Stimulated activated CD8-positive, alpha-beta memory T cell treated with anti-CD3 and anti-CD28 coated beads, Interleukin-12 subunit alpha, Interleukin-12 subunit beta, amount 100 ng/mL, for 24 hours (primary cell): ENCODE results near the gene OSBP2.
"Not testable (repeated sequence)": the region's sequence is repeated elsewhere in the genome, so short reads cannot be mapped to it uniquely, and the experiment has no call there.

Source experiments
- DNase-seq: peaks from one replicate; pipeline ENCODE4 v3.0.0-alpha.2; 2020; ENCODE audit errors: extremely low read depth

The OSBP2 gene

DNA sequence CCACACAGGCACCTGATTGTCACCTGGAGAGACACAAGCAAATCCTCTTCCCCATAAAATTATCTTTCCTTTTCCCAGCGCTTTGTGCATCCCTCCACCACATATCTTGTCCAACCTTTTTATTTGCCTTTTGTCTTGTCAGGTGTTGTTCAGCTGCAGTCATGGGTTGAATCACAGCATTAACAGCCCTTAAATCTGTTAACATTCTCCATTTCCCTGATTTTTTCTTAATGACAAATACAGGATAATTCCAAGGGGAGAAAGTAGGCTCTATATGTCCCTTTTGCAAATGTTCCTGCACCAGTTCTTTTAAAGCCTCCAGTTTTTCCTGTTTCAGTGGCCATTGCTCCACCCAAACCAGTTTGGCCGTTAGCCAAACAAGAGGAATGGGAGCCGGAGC is 18.1 kb upstream of the OSBP2 start:
- DNase-seq = not testable (repeated sequence)

DNA sequence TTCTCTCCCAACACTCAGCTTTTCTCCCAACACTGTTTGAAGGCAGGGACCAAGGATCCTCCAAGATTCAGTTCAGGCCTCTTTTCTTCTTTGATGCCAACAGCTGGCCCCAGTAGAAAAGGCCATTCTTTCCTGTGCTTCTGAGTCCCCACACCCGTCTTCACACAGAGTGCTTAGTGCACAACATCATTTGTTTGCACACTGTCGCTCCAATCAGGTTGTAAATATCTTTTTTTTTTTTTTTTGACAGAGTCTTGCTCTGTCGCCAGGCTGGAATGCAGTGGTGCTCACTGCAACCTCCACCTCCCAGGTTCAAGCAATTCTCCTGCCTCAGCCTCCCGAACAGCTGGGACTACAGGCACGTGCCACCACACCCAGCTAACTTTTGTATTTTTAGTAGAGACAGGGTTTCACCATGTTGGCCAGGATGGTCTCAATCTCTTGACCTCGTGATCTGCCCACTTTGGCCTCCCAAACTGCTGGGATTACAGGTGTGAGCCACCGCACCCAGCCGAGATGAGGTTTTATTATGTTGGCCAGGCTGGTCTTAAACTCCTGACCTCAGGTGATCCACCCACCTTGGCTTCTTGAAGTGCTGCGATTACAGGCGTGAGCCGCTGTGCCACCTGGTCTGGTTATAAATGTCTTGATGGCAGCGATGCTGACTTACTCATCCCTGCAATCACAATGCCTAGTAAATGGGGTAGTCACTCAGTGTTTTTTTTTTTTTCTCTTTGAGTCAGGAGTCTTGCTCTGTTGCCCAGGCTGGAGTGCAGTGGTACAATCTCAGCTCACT is 14.6 kb upstream of the OSBP2 start:
- DNase-seq = not testable (repeated sequence)

DNA sequence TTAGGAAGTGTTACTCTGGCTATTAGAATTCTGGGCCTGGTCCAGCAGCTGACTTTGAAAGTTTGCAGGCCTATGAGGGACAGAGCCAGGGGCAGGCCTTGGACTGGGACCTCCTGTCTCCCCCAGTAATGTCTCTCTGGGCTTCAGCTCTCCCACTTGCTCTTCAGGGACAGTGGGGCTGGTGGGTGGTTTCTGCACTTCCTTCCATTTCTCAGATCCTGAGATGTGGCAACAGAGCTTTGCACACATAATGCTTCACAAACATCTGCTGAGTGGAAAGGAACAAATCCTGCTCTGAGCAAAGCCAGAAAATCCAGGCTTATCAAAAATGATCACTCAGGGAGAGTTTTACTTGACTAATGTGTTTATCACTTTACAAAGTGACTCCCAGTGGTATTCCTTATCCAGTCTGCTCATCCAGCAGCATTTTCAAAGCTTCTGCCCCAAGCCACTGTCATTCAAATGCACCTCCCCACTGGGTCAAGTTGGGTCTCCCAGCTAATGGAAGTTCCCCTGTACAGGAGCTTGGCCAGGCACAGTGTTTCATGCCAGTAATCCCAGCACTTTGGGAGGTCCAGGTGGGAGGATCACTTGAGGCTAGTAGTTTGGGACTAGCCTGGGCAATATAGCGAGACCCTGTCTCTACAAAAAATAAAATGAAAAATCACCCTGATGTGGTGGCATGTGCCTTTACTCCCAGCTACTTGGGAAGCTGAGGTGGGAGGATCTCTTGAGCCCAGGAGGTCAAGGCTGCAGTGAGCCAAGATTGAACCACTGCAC is 13.5 kb upstream of the OSBP2 start:
- DNase-seq = no peak

DNA sequence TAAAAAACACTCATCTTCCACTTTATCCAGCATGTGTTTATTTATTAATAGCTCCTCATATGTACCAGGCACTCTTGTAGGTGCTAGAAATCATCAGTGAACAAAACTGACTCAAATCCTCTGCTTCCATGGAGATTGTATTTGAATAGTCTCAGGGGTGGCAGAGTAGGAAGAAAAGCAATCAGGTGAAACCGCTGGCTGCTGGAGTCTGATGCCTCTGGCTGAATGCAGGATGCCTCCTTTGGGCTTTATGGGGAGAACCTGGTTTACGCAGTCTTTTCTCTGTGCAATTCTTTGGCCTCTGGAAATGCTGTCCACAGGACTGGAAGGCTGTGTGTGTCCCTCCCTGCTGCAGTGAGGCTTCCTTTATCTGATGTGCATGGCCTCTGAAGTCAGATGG is 12.8 kb upstream of the OSBP2 start:
- DNase-seq = no peak

DNA sequence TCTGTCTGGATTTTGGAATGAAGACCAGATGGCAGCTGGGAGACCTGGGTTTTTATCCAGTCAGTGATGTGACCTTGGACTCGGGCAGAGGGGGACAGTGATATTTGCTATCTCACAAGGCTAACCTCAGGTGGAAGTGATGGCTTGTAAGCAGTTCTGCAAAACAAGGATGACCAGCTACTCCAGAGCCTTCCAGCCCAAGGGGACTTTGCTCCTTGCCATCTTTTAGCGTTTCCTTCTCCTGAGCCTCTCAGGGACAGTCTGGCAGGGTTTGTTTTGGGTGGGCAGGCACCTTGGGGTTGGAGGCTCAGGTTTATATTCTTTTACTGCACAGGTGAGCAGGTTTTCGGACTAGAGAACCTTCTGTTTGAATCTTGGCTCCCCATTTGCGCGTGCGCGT is 9.5 kb upstream of the OSBP2 start:
- no peak for DNase-seq

DNA sequence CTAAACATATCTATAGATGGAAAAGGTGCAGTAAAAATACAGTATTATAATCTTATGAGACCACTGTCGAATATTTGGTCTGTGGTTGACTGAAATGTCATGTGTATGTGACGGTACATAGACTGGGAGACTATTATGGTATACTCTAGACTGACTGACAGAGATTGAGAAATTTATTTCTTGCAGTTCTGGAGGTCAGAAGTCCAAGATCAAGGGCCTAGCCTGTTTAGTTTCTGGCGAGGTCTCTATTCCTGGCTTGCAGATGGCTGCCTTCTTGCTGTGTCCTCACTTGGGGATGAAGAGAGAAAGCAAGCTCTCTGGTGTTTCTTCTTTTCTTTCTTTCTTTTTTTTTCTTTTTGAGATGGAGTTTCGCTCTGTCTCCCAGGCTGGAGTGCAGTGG is 7.3 kb upstream of the OSBP2 start:
- no peak for DNase-seq

DNA sequence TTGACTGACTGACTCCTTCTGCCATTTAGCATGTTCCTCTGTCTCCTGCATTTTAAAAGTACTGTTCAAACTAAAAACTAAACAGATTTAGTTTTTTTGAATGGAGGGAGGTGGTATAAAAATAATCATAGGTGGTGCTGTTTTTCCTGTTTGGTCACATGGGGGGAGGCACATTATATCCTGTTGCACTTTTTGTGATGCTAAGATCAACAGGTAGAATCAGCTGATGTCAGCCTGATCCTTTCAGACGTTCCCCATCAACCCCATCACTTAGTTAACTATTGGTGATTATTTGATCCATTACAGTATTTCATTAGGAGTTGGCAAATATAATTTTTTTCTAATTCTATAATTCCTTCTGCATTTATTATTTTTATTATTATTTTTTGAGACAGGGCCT is 5.1 kb upstream of the OSBP2 start:
- DNase-seq = no peak

DNA sequence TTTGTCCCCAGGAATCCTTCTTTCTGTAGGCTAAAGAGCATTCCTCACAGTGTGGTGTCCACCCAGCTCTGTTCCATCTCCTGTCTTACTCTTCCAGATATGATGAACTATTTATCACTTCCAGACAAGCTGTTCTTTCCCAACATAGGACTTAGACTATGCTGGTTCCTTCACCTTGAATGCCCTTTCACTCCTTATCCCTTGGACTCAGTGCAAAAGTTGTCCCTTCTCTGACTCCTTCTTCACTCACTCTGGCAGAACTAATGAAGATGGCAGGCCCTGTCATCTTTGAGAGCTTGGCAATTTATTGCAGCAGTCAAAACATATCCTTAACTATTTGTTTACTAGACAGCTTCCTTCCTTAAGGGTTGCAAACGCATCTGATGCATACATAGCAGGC is 3.5 kb upstream of the OSBP2 start:
- DNase-seq = no peak

DNA sequence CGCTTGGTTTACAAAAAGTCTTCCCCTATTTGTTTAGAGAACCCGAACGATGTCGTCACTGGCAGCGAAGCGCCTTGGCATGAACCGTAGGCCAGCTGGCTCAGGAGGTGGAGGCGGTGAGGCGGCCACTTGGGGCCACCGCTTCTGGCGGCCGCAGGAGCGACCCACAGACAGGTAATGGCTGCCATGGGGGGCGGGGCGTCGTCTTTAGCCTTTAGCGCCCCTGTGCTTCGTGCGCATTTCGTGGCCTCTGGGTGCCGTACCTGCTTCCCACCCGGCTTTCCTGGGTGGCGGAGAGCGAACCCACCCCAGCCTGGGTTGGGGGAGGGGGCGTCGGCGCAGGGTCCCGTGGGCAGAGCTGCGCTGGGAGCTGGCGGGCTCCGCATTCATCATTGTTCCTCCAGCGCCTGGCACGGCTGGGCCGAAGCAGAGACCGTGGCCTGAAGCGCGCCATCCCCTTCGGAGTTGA is 469 bp upstream of the OSBP2 start:
- no peak for DNase-seq

DNA sequence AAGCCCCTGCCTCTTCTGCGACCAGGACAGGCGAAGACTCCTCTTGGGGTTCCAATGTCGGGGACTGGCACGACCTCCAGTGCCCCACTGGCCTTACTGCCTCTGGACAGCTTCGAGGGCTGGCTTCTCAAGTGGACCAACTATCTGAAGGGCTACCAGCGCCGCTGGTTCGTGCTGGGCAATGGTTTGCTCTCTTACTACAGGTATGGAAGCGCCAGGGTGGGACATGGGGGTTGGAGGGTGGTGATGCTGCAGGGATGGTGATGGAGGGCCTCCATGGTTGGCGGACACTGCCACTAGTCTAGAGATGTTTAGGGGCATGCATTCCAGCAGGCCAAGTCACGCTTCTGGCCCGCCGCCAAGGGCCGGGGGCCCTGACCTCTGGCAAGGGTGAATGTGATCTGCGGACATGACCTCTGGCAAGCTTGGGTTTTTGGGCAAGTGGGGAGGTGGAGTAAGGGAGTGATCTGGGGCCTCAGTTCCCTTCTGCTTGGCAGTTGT is 727 bp downstream of the OSBP2 start:
- DNase-seq = no peak

DNA sequence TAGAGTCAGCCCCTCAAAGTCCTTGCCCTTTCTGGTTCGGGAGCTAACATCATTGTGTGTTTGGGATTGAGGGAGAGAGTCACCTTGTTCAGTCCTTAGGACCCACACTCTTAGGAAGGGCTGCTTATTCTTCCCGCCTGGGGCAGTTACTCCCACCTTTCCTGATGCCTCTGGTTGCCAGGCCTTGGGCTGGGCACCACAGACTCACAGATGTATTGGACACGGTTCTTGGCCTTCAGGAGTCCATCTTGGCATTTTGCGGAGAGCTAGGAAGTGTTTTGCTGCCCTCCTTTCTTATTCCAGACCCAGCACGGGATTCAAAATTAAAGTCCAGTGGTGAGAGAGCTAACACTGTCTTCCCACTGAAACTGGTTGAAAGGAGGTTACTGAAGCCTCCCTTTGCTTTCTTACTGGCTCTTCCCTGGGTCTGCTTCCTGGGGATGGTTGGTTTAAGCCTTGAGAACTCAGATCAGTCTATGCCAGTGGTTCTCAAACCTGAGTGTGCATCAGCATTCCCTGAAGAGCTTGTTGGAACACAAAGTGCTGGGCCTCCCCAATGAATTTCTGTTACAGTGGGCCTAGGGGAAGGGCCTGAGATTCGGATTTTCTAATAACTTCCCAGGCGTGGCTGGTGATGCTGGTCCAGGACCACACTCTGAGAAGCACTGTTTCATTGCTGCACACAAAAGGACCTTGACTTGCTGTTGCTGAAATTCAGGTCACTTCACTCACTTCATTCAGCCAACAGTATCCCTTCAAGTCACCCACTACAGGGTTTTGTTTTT is 1.4 kb downstream of the OSBP2 start:
- no peak for DNase-seq

DNA sequence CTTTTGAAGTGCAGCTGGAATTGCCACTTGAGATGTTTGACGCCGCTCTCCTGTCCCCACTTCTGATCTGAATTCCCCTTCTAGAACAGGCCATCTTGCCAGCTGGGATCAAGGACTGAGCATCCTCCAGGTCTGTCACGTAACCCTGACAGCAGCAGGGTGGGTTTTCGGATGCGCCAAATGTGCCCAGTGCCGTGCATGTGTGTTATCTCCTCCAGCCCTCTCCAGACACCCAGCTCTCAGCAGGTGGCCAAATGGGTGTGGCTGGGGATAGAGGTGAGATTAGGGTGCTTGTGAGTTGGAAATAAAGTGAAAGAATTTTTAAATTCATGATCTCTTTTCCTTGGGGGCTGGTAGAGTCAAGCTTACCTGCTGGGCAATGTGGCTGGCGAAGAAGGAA is 3.3 kb downstream of the OSBP2 start:
- no peak for DNase-seq

DNA sequence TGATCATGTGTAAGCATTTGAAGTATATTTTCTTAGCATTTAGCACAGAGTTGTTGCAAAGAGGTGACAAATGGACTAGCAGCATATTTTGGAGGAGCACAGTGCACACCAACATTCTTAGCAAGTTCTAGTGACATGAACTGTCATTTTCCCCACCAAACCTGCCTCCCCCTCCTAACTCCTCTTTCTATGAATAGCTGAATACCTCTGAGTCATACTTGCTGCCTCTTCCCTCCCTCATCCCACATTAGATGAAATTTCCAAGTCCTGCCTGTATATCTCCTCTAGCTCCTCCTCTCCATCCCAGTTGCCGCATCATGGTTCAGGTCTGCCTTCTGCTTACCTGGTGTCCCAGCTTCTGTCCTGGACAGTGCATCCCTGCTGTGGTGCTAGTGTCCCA is 7.2 kb downstream of the OSBP2 start:
- no peak for DNase-seq

DNA sequence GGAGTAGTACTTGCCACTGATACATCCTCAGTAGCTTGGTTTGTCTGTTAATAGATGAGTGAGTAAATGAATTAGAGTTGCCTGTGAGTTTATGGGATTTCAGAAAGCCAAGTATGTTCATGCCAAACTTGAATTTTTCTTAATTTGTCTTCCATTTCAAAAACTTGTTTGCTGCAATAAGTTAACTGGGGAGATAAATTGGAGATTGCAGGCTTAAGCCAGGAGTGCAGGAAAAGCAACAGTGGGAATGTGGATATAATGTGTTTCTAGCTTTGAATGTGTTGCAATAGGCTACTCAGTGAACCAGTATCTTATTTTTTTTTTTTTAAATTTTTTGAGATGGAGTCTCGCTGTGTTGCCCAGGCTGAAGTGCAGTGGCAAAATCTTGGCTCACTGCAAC is 8.2 kb downstream of the OSBP2 start:
- DNase-seq = no peak

DNA sequence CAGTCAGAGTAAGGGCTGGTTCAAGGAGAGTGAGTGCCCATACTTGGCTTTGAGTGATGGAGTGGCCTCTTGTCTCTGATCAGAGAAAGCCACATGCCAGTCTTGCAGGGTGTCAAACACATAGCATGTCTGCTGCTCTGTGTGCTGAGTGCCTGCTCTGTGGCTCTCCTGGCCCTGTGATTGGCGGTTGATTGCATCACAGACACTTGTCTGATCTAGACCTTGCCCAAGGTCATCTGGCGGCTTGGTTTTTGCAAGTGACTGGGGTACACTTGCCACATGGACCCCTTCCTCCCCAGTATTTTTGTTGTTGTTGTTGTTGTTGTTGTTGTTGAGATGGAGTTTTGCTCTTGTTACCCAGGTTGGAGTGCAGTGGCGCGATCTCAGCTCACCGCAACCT is 10.3 kb downstream of the OSBP2 start:
- DNase-seq = no peak

DNA sequence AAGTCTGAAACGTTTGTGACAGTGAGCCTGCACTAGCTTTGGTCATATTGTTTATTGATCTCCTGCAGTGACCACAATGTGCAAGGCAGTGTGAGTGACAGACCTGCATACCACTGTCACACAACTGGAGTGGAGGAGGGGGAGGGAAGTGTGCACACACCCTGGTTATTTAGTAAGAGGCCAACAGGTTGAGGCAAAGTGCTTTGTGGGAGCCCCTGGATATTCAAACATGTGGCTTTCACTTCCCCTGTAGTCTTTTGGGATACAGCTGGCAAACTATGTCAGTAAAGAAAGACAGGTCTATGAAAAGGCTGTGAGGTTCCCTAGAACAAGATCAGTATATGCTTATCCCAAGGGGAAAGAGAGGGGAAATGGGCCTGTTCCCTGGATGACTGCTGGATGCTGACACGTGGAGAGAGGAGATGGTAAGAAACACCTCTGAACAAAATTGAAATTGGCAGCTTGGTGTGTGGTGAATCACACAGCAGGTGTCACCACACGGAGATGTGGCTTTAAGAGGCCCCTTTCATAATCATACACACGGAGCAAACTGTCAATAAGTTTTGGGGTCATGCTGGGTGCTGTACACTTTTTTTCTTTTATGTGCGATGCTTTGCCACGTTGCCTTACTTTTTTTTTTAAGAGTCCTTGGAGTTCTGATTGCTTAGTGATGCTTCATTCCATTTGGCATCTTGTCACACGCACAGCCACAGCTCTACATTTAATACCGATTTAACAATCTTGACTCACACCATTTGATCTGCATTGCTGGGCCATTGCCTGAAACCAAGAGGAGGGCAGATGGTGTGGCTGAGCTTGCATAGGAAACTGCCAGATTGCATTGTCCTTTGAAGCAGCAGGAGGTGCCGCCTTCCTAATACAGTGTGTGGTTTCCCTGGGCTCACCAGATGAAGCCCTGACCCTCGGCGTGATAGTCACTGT is 11.3 kb downstream of the OSBP2 start:
- no peak for DNase-seq

DNA sequence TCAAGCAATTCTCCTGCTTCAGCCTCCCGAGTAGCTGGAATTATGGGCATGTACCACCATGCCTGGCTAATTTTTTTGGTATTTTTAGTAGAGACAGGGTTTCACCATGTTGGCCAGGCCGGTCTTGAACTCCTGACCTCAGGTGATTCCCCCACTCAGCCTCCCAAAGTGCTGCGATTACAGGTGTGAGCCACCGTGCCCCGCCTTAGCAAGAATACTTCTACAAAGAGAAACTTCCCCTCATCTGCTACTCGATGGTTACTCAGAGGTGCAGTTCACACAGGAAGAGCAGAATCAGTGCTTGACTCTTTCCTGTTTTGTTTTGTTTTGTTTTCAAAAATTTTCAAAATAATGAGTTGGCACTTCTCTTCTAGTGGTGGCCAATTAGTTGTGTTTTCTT is 15.3 kb downstream of the OSBP2 start:
- not testable (repeated sequence) for DNase-seq

DNA sequence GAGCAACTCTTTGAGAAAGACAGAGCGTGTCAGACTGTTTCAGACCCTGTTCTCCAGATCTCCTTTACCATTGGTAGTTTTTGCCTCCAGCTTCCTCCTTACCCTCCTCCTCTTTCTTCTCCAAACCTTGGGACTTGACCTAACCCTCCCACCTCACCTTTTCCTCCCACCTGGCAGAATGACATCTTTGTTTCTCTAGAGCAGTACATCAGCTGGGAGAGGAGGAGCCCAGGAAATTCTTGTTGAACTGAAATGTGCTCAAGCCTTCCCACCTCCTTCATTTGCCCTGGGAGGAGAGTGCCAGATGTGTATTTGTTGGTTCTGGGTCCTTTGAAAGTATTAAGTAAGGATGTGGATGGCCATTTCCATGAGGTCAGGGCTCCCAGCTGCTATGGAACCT is 17.4 kb downstream of the OSBP2 start:
- no peak for DNase-seq

DNA sequence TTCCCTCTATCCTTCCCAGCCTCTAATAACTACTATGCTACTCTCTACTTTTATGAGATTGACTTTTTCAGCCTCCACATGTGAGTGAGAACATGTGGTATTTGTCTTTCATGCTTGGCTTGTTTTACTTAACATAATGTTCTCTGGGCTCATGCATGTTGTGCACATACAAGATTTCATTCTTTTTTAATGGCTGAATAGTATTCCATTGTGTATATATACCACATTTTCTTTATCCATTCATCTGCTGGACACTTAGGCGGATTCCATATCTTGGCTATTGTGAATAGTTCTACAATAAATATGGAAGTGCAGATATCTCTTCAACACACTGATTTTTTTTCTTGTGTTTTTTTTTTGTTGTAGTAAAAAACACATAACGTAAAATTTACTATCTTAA is 19.4 kb downstream of the OSBP2 start:
- DNase-seq = no peak

DNA sequence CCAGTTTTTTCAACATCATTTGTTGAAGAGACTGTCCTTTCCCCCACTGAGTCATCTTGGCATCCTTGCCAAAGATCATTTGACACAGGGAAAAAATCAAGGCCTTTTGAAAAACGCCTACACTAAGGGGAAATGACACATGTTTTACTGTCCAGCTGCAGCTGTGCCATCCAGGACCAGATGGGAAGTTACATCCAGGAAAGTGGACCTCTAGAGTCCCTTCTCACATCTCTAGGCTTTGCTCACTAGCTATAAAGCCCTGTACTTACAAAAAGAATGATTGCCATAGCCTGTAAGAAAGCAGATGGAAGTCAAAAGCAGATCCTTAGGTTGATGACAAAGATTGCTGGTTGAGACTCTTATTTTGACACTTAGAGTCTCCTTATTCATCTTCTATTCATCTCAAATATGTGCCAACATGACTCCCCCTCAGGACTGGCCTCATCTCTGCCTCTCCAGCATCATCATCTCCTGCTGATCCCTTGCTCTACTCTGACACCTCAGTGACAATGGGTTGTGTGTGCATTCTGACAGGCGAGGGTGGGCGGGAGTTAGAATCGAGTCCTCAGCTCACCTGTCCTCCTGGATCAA is 22.8 kb downstream of the OSBP2 start:
- DNase-seq = no peak

DNA sequence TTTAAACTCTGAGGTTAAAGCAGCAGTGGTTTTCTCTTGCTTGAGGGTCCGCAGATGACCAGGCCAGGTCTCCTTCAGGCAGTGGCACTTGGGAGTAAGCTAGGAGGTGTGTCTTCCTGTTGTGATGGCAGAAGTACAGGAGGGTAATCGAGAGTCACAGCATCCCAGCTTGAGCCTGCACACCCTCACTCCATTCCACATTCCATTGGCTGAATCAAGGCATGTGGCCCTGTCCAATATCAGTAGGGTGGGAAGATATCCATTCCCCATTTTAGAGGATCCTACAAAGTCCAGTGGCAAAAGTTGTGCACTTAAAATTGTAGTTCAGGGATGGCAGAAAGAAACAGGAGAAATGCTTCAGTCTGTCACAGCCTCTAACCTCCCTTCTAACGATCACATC is 23.3 kb downstream of the OSBP2 start:
- DNase-seq = no peak
